Measurements from ENCODE around the gene S100PBP.
"Not testable (repeated sequence)": the region's sequence is repeated elsewhere in the genome, so short reads cannot be mapped to it uniquely, and the experiment has no call there.

S100PBP gene

GRCh38 chr1:32797456-32797855 lies 20.0 kb upstream of the S100PBP start:
- Histone ChIP-seq H3K36me3 (peaks cover 27% of the 10 kb centered on the region), H3K4me3 (ENCODE audit: low read depth, low read length) (no peak overlapping the region), H3K9me3 (no peaks in the 10 kb centered on the region), H3K4me1 (no peaks in the 10 kb centered on the region), H3K27me3 (no peaks in the 10 kb centered on the region)
- no peak for TF ChIP-seq CTCF (IDR thresholded peaks at IDR 0.05; ENCODE audit: low read depth, low read length)
- no peak for DNase-seq

DNA sequence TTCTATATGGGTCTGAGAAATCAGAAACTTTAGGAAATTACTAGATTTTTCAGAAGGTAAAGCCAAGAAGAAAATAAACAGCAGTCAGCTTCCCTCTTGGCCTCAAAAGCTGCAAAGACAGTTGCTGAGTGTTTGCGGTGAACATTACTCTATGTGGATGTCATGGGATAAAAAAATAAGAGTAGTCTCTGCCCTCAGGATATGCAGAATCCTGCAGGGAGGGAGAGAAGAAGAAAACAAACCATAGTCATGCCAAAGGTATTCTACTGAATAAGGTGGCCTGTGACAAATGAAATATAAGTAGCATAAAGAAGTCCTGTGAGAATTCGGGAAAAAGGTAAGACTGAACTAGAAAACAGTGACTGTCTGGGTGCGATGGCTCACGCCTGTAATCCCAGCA lies 19.3 kb upstream of the S100PBP start:
- Histone ChIP-seq H3K36me3 (peaks cover 28% of the 10 kb centered on the region), H3K9me3 (no peaks in the 10 kb centered on the region), H3K27me3 (no peaks in the 10 kb centered on the region), H3K4me1 (no peaks in the 10 kb centered on the region), H3K4me3 (ENCODE audit: low read depth, low read length) (no peak overlapping the region)
- DNase-seq, result no peak
- no peak for TF ChIP-seq CTCF (IDR thresholded peaks at IDR 0.05; ENCODE audit: low read depth, low read length)

- peak; percentile 11 for DNase-seq
- Histone ChIP-seq H3K27me3 (no peaks in the 10 kb centered on the region), H3K36me3 (peaks cover 28% of the 10 kb centered on the region), H3K4me3 (ENCODE audit: low read depth, low read length) (no peak overlapping the region), H3K4me1 (no peaks in the 10 kb centered on the region), H3K9me3 (no peaks in the 10 kb centered on the region)
- no peak for TF ChIP-seq CTCF (IDR thresholded peaks at IDR 0.05; ENCODE audit: low read depth, low read length)
Observed at GRCh38 chr1:32798679-32799416, 18.6 kb upstream of the S100PBP start.

GRCh38 chr1:32801096-32801715 lies 16.2 kb upstream of the S100PBP start:
- no peaks in the 10 kb centered on the region for H3K4me1 ChIP-seq
- TF ChIP-seq CTCF (IDR thresholded peaks at IDR 0.05; ENCODE audit: low read depth, low read length), result no peak
- H3K4me3 ChIP-seq (ENCODE audit: low read depth, low read length), result no peak overlapping the region
- no peaks in the 10 kb centered on the region for H3K27me3 ChIP-seq
- peaks cover 32% of the 10 kb centered on the region for H3K36me3 ChIP-seq
- DNase-seq, result no peak
- H3K9me3 ChIP-seq, result no peaks in the 10 kb centered on the region

DNA sequence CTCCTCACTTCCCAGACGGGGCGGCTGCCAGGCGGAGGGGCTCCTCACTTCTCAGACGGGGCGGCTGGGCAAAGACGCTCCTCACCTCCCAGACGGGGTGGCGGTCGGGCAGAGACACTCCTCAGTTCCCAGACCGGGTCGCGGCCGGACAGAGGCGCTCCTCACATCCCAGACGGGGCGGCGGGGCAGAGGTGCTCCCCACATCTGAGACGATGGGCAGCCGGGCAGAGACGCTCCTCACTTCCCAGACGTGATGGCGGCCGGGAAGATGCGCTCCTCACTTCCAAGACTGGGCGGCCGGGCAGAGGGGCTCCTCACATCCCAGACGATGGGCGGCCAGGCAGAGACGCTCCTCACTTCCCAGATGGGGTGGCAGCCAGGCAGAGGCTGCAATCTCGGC lies 13.0 kb upstream of the S100PBP start:
- H3K9me3 ChIP-seq; H3K4me3 ChIP-seq (ENCODE audit: low read depth, low read length); H3K27me3 ChIP-seq; DNase-seq; H3K4me1 ChIP-seq: not testable (repeated sequence)
- H3K36me3 ChIP-seq, result peaks cover 32% of the 10 kb centered on the region

GRCh38 chr1:32806290-32806689 lies 11.2 kb upstream of the S100PBP start:
- TF ChIP-seq CTCF (IDR thresholded peaks at IDR 0.05; ENCODE audit: low read depth, low read length), result no peak
- Histone ChIP-seq H3K27me3 (no peaks in the 10 kb centered on the region), H3K4me3 (ENCODE audit: low read depth, low read length) (no peak overlapping the region), H3K4me1 (no peaks in the 10 kb centered on the region), H3K36me3 (peaks cover 44% of the 10 kb centered on the region), H3K9me3 (no peaks in the 10 kb centered on the region)
- DNase-seq, result no peak

Data from BE2C (cell line).